Limb (tissue), 2 donors: ENCODE results near the gene RNF182.
"Not testable (repeated sequence)": the region's sequence is repeated elsewhere in the genome, so short reads cannot be mapped to it uniquely, and the experiment has no call there.

Experiments used
- DNase-seq, 2 donors: peaks; one replicate each; pipeline ENCODE4 v3.0.0-alpha.2; 2016; ENCODE audit errors: extremely low spot score in 2 of 2

Gene RNF182

DNA sequence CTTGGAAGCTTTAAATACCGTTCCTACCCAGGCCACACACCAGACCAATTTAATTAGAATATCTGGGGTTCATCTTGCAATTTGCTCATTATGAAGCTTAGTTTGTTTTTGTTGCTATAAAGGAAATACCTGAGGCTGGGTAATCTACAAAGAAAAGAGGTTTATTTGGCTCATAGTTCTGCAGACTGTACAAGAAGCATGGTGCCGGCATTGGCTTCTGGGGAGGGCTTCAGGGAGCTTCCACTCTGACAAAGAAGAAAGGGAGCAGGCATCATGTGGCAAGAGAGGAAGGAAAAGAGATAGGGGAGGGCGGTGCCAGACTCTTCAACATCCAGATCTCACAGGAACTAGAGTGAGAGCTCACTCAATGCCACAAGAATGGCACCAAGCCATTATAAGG, 73.6 kb downstream of the RNF182 start:
- DNase-seq: no peak

DNA sequence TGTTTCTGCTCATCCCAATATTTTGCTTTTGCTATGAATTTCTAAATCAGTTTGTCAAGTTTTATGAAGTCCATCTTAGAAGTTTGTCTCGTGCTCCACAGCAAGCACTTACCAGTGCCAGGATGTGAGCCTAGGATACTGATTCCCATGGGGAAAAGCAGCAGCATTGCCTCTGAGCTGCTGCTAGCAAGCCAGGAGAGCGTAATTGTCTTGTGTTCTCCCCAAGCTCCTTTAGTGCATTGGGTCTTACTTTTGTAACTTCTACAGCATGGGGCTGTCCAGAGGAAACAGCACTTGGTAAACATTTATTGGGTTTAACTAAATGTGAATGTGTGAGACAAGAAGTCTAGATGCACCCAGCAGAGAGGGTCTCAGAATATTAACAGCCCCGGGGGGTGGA, 76.1 kb downstream of the RNF182 start:
- DNase-seq: no peak

DNA sequence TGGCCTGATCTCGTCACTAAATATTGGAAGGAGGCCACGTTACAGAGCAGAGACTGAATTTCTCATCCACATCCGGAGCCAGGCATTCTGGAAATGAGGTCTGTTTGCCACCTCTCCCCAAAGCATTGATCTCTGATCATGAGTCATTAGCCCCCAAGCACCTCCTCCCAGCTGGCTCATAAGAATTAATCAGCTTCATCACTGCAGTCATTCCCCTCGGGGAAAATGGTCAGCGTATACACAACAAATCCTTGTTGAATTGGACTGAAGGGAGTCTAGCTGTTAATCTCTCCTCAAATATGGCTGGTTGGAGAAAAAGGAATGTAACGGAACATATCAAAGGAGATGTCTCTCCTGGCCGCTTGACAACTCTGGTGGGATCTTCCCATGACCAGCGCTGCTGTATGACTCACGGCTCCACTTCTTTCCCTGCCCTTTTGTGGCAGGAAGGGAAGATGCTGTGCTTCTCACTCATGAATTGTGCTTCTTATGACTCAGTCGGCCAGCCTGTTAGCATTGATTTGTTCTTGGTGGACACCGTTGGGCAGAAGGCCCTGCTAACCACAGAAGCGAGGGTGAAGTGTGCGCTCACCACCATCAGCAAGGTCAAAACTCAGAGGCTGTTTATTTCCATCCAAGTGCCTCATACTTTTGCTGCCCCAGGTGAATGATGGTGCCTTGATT, 76.7 kb downstream of the RNF182 start:
- DNase-seq: peak in 1 of 2 donors; percentile 8

GRCh38 chr6:14002176-14002947, 77.6 kb downstream of the RNF182 start:
- no peak for DNase-seq

GRCh38 chr6:14004258-14004657, 79.5 kb downstream of the RNF182 start:
- no peak for DNase-seq

DNA sequence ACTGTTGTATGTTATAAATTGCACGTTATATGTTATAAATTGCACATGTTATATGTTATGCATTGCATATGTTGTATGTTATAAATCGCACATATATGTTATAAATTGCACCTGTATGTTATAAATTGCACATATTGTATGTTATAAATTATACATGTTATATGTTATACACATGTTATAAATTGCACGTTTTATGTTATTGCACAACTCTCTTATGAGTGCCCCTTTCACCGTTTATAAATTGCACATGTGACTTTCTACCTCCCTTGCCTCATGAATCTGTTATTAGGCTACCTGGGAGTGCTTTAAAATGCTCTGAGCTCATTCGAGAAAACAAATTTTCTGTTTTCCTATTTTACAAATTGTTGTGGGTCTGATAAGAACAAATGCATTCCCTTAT, 84.1 kb downstream of the RNF182 start:
- no peak for DNase-seq

- DNase-seq: no peak
Observed at GRCh38 chr6:14009431-14009830, 84.7 kb downstream of the RNF182 start.

GRCh38 chr6:14010275-14010674, 85.5 kb downstream of the RNF182 start:
- no peak for DNase-seq

DNA sequence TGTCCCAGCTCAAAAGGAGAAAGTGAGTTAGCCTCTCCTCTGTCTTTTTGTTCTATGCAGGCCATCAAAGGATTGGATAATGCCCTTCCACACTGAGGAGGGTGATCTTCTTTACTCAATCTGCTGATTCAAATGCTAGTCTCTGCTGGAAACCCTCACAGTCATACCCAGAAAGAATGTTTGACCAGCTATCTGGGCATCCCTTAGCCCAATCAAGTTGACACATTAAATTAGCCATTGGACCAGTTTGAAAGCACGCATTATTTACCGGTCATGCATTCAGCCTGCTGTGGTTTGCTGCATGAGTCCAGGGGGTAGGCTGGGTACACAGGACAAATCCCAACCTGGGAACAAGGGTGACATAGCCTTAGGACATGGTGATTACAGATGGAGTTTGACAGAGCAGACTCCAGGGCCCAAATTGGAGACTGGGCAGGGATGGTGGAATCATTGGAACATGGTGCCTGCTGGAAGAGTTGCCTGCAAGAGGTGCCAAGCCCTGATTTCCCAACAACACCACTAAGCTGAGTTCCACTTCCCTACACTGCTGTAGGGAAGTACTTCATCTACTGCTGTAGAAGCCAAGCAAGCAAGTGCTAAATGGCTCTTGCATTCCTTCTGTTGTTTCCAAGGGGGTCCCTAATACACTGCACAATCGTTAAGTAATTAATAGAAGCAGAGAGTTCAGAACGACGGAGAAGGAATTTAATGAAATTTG, 87.7 kb downstream of the RNF182 start:
- no peak for DNase-seq

GRCh38 chr6:14015964-14016363, 91.2 kb downstream of the RNF182 start:
- no peak for DNase-seq

DNA sequence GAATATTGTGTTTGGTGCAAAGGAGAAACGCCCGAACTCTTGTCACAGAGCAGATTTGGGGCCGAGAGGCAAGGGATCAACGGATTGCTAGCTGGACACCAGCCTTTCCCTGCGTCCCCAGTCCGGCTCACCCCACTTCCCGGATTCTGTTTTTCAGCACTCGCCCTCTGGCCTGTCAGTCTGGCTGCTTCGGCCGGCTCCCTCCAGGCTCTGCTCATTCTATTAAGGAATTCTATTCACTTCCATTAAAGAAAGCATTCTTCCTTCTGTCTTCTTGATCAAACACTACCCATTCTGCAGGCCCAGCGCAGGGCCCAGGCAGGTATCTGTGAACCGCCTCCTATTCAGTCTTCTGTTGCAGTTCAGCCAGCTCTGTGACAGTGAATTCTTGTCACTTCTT, 91.7 kb downstream of the RNF182 start:
- DNase-seq: no peak

- DNase-seq: no peak
Observed at GRCh38 chr6:14016935-14017625, 92.3 kb downstream of the RNF182 start.

DNA sequence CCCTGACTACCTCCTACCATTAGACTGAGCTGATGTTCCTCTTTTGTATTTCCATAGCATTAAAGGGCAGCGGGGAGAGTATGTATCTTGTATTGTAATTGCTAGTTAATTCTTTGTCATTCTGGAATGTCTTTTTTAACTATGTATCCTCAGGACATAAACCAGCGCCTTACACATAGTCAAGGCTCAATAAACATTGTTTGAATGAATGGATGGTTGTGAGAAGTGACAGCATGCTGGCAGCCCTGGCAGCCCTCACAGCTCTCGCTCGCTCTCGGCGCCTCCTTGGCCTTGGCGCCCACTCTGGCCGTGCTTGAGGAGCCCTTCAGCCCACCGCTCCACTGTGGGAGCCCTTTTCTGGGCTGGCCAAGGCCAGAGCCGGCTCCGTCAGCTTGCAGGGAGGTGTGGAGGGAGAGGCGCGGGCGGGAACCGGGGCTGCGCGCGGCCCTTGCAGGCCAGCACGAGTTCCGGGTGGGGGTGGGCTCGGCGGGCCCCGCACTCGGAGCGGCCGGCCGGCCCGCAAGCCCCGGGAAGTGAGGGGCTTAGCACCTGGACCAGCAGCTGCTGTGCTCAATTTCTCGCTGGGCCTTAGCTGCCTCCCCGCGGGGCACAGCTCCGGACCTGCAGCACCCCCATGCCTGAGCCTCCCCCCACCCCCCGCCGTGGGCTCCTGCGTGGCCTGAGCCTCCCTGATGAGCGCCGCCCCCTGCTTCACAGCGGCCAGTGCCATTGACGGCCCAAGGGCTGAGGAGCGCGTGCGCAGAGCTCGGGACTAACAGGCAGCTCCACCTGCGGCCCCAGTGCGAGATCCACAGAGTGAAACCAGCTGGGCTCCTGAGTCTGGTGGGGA, 93.1 kb downstream of the RNF182 start:
- DNase-seq: no peak

GRCh38 chr6:14018559-14018958, 93.8 kb downstream of the RNF182 start:
- DNase-seq: not testable (repeated sequence)

GRCh38 chr6:14020551-14020950, 95.8 kb downstream of the RNF182 start:
- DNase-seq: no peak

GRCh38 chr6:14021449-14021848, 96.7 kb downstream of the RNF182 start:
- no peak for DNase-seq

DNA sequence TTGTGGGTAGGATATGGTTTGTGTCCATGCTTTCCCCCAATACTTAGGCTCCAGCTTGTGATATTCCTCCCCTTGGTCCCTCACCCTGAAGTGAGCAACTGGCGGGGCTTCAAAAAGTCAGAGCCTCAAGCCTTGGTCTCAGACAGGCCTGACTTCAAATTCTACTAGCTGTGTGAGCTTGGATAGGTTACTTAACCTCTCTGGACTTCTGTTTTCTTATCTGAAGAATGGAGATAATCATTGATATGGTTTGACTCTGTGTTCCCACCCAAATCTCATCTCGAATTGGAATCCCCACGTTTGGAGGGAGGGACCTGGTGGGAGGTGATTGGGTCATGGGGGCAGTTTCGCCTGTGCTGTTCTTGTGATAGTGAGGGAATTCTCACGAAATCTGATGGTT, 97.9 kb downstream of the RNF182 start:
- no peak for DNase-seq

DNA sequence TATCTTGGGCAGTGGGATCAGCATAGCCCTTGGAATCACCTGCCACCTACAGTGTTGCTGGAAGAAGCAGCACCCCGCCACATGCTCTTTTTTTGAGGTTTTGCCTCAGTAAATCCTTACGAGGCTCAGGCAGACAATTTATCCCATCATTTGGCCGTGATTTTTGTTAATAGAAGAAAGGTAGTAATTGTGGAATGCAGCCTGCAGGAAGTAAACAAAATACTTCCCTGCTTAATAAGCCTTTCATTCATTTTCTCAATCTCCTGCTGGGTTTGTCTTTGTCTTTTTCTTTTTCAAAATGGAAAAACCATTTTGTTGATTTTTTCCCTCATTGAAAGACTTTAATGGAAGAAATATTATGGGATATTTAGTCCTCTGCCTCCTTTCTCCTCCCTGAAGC, 99.1 kb downstream of the RNF182 start:
- no peak for DNase-seq

DNA sequence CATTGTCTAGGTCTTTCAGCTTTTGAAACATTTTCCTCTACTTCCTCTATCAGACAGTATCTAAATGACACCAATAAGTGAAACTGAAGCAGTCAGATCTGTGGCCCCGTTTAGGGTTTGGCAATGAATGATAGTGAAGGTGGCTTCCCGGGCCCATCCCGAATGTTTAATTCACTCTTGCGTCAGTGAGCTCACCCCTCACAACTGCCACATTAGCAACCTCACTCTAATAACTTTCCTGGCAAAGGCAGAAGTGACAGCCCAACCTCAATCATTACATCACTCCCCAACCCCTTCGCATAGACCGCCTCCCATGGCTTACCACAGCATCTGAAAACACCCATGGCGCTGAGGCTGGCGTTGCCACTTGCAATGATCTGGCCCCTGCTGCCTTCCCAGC, 100.4 kb downstream of the RNF182 start:
- DNase-seq: no peak

DNA sequence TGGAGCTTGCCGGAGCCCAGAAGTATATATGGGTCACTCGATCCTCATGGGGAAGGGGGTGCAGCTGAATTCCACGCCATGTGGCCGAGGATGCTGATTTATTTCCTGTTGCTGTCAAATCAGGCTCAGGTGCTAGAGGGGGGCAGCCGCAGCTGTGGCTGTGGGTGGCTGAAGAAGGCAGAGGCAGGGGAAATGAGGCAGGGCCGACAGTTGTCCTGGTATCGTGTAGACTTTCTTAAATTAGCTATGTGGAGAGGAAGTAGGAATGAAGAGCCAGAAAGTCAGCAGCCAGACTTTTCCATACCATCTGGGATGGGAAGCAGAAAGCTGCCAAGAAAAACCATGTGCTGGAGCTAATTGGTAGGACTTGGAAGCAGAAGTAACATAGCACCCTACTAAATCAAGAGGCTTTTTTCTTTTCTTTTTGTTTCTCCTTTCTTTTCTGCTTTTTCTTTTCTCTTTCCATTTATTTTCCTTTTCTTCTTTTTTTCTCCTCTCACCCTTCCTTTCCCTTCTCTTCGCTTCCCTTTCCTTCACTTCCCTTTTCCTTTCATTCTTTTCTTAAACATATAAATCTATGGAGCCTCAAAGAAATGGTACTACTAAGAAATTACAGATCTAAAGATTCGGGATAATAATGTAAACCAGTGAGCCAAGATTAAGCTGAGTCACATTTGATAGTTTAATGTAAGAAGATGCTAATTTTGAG, 102.2 kb downstream of the RNF182 start:
- peak; percentile 55 to 80 for DNase-seq
